H1 (cell line): Measurements from ENCODE around the gene PLK1. TPM values are rescaled to one million over a fixed set of nuclear protein-coding genes. Genes with fewer than 3 reads are reported as not detected.

Source experiments
- EZH2 ChIP-seq: fragments of 200-600 bp; sonication (generic); IDR thresholded peaks from 2 replicates; pipeline ENCODE4 v1.7.1; 2012; ENCODE audit warnings: low read depth, mild to moderate bottlenecking, moderate library complexity, low read length, inconsistent platforms; ENCODE audit not compliant: severe bottlenecking
- NRF1 ChIP-seq: IDR thresholded peaks from 2 replicates; pipeline ENCODE4 v1.6.1; 2011; ENCODE audit warnings: mild to moderate bottlenecking, low read depth, low read length, improper control_type of control experiment
- SP1 ChIP-seq: IDR thresholded peaks from 2 replicates; pipeline ENCODE4 v1.6.1; 2011; ENCODE audit warnings: low read depth, low read length
- polyA plus RNA-seq, 7 experiments: library from polyadenylated mRNA; depleted of rRNA in 3 of 7; stranded (reverse) in 5 of 7; unstranded in 2 of 7; fragments of >200 nt in 5 of 7; fragments of 200-250 nt in 2 of 7; gene quantifications; 1 replicate in 5 of 7; 2 replicates in 1 of 7; 4 replicates in 1 of 7; pipeline versions ENCODE4 v1.2.1 to v1.2.3, GENCODE V29; 2011 to 2013; ENCODE audit warnings: missing spikeins in 2 of 7, mixed read lengths in 2 of 7
- total RNA-seq: library from RNA; stranded (reverse); fragmentation: NEBNext Ultra II Directional; extraction: Animal tissue kit (Norgen Biotek cat#: 25700); gene quantifications from 2 replicates; pipeline ENCODE4 v1.2.1, GENCODE V29; 2021

The PLK1 gene
- total and polyA plus RNA-seq, 2 of the 8 experiments (the other 6 are each of a cell fraction or from before 2014, with no cell fraction given): 127 to 139 TPM

- TF ChIP-seq EZH2 (no peak), NRF1 (no peak), SP1 (no peak)
Observed at GRCh38 chr16:23691483-23692189, 12.9 kb downstream of the PLK1 start (continued).
